ENCODE data around the gene NEMP1.
"Not testable (repeated sequence)": the region's sequence is repeated elsewhere in the genome, so short reads cannot be mapped to it uniquely, and the experiment has no call there.

NEMP1 gene

GRCh38 chr12:57031138-57031725, 47.4 kb downstream of the NEMP1 start:
- DNase-seq, result no peak
- Histone ChIP-seq H3K36me3 (no peaks in the 10 kb centered on the region), H3K4me1 (peaks cover 15% of the 10 kb centered on the region), H3K9me3 (no peaks in the 10 kb centered on the region), H3K27me3 (no peaks in the 10 kb centered on the region), H3K4me3 (ENCODE audit: low read depth, low read length) (no peak overlapping the region)
- peak; percentile 12; the same call in 1 of the 2 replicates for TF ChIP-seq CTCF (IDR thresholded peaks at IDR 0.05; ENCODE audit: low read depth, low read length)

GRCh38 chr12:57029457-57029856, 49.1 kb downstream of the NEMP1 start:
- no peaks in the 10 kb centered on the region for H3K9me3 ChIP-seq
- no peak for TF ChIP-seq CTCF (IDR thresholded peaks at IDR 0.05; ENCODE audit: low read depth, low read length)
- H3K4me3 ChIP-seq (ENCODE audit: low read depth, low read length), result no peak overlapping the region
- no peaks in the 10 kb centered on the region for H3K36me3 ChIP-seq
- H3K27me3 ChIP-seq, result no peaks in the 10 kb centered on the region
- H3K4me1 ChIP-seq, result peaks cover 15% of the 10 kb centered on the region
- no peak for DNase-seq

GRCh38 chr12:57027805-57028153, 50.8 kb downstream of the NEMP1 start:
- TF ChIP-seq CTCF (IDR thresholded peaks at IDR 0.05; ENCODE audit: low read depth, low read length), result no peak
- DNase-seq, result no peak
- Histone ChIP-seq H3K36me3 (no peaks in the 10 kb centered on the region), H3K27me3 (no peaks in the 10 kb centered on the region), H3K4me1 (peaks cover 15% of the 10 kb centered on the region), H3K4me3 (ENCODE audit: low read depth, low read length) (no peak overlapping the region), H3K9me3 (no peaks in the 10 kb centered on the region)

GRCh38 chr12:57027011-57027804, 51.4 kb downstream of the NEMP1 start:
- H3K9me3 ChIP-seq, result no peaks in the 10 kb centered on the region
- no peak for TF ChIP-seq CTCF (IDR thresholded peaks at IDR 0.05; ENCODE audit: low read depth, low read length)
- peak; percentile 31 for DNase-seq
- no peaks in the 10 kb centered on the region for H3K27me3 ChIP-seq
- no peak overlapping the region for H3K4me3 ChIP-seq (ENCODE audit: low read depth, low read length)
- no peaks in the 10 kb centered on the region for H3K36me3 ChIP-seq
- peaks cover 15% of the 10 kb centered on the region for H3K4me1 ChIP-seq

- no peaks in the 10 kb centered on the region for H3K9me3 ChIP-seq
- no peak overlapping the region for H3K4me3 ChIP-seq (ENCODE audit: low read depth, low read length)
- DNase-seq, result no peak
- H3K27me3 ChIP-seq, result no peaks in the 10 kb centered on the region
- no peaks in the 10 kb centered on the region for H3K36me3 ChIP-seq
- TF ChIP-seq CTCF (IDR thresholded peaks at IDR 0.05; ENCODE audit: low read depth, low read length), result no peak
- H3K4me1 ChIP-seq, result peaks cover 15% of the 10 kb centered on the region
Observed at GRCh38 chr12:57025196-57025595, 53.4 kb downstream of the NEMP1 start.

- not testable (repeated sequence) for DNase-seq; H3K36me3 ChIP-seq; H3K4me1 ChIP-seq; H3K27me3 ChIP-seq; H3K4me3 ChIP-seq (ENCODE audit: low read depth, low read length); H3K9me3 ChIP-seq
Observed at GRCh38 chr12:57022324-57022723, 56.3 kb downstream of the NEMP1 start.
